Retina (tissue), 1 donor: ENCODE measurements around the gene CC2D1A.

Experiments used
- DNase-seq: peaks from one replicate; pipeline ENCODE4 v3.0.0-alpha.2; 2016

CC2D1A gene

DNA sequence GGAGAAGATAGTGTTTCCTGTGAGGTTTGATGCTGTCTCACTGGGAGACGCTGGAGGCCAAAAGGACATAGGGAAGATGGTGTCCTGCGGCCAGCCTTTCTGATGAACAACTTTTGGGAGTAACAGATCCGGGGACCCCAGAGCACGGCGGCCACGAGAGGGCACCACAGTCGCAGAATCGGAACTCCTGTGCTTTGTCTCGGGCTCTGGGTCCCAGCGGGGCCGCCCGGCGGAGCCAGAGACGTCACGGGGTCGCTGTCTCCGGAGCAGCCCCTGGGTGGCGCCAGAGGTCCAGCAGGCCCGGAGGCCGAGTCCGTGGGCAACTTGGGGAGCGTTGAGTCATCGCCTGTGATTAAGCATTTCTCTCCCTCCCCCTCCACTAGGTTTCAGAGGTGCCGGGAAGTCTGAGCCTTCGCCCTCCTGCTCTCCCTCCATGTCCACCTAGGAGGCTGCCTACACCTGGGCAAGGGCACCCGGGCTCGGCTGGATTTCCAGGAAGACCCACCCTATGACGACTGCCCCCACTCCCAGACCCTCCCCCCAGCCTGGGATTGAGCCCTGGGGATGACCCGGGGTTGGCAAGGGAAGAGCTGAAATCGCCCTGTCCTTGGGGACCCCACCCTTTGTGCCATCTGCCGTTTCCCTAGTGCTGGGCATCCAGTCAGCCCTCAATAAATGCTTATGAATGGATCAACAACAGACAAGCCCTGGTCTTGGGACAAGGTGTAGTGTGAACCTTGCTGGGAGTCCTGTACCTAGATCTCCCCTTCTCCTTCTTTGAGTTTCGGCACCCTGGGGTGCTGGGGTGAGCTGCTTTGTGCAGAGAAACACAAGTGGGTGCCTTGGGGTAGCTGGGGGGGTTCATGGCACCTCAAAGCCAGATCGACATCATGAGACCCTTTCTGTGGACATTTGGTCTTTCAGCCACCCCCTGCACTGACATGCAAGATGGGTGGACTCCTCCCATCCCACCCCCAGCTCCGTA is 25.6 kb upstream of the CC2D1A start:
- DNase-seq: peak; percentile 97

DNA sequence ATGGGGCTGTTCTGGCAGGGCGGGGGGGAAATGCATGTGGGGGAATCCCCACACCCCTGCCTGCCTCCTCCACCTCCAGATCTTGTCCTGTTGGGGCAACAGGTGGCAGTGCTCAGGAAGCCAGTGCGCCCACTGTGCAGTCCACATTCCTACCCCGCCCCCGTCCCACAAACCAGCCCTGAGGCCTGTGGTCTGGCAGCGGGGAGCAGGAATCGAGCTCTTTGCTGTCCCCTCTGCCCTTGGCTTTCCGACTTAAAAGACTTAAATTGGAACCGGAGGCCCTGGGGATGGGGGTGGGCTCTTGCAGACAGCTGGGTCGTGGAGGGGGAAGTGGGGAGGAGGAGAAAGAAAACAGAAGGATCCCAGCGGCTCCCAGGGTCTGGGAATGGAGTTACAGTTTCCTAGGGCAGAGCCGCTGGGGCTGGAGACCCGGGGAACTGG is 24.7 kb upstream of the CC2D1A start:
- DNase-seq: peak; percentile 63

DNA sequence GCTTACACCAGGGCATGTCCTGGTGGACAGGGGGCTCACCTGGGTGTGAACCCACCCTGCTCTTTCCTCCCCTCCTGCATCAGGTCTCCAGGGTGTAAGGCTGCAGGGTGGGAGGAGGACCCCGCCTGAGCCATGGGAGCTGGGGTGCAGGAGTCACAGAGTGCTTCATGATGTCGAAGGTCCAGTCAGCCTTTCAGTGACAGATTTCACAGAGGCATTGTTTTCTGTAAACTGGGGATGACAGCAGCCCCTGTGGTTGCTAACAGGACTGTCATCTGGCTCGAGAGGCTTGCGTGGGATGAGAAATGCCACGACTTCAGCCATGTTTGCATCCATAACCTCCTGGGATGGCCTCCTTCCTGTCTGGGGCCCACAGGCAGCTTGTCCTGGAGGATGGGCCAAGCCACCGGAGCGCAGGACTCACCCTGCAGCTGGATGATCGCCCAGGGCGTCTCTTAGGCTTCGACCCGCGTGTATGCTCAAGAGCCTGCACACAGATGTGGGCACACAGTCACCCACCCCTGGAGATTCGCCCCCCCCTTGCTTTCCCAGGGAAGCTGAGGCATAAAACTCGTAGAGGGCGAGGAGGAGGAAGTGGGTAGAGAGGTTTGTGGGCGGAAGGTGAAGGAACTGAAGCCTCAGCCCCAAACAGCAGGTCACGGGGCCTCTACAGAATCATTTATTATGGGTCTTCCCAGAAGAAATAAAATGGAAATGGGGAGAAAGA is 24.1 kb upstream of the CC2D1A start:
- no peak for DNase-seq

DNA sequence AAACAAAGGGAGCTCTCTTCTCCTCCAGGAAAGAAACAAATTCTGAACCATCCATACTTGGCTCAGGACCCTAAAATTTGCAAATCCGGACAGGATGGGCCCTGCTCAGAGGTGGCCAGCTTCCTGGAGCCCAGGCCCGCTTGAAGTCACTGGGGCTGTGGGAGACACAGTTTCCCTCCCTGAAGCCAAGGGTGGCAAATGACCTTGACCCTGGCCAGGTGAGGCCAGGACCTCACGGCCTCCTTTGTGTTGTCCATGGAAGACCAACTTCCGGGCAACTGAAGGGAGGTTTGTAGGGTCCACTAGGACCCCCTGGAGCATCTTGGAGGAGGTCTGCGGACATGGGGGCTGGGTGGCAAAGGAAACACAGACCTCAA is 23.6 kb upstream of the CC2D1A start:
- no peak for DNase-seq

DNA sequence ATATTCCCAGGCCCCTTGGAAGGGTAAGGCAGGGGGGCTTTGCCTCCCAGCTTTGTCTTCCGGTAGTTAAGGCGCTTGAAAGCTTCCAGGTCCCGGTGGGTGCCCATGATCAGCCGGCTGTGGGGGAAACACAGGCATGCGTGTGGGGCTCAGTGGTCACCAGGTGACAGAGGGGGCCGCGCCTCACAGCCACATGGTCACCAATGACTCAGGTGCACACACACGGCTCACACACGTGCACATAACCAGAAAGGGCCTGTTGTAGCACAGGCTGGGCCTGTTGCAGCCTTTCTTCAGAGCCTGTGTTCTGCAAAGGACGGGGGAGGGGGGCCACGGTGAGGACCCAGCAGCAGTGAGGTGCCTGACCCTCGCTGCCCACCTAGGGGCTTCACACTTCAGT is 23.2 kb upstream of the CC2D1A start:
- DNase-seq: no peak

- DNase-seq: no peak
Measured at GRCh38 chr19:13883516-13884064, 22.4 kb upstream of the CC2D1A start.

DNA sequence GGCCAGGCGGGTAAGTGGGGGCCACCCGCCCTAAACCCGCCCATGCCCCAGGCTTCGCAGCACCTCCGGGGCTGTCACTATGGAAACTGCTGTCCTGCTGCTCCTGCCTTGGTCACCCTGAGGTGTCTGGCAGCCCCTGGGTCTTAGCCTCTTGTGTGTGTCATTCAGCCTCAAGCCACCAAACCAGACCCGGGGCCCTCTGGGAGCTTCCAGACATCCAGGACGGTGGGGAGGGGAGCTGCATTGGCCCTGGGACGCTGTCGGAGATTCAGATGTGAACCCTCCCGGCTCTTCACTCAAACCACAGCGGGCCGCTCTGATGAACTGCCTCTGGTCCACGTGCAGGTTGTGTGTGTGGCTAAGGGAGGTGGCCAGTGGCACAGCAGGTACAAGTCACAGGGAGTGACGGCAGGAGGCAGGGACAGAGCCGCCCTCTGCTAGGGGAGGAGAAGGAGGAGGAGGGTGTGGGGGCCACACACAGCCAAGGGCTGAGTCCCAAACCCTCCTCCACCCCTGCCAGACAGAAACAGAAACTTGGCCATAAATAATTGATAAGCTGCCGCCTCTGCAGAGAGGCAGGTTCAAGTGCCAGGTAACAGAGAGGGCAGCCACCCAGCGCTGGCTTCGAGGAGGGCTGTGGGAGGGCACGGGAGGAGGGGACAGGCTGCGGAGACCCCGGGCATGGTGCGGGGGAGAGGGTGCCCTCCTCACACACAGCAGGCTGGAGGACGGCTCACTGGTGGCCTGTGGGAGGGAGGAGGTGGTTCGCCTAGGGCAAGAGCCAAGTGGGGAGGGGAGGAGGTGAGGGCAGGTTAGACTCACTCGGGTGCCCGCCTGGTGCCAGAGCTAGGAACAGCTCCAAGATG is 21.0 kb upstream of the CC2D1A start:
- DNase-seq: no peak

DNA sequence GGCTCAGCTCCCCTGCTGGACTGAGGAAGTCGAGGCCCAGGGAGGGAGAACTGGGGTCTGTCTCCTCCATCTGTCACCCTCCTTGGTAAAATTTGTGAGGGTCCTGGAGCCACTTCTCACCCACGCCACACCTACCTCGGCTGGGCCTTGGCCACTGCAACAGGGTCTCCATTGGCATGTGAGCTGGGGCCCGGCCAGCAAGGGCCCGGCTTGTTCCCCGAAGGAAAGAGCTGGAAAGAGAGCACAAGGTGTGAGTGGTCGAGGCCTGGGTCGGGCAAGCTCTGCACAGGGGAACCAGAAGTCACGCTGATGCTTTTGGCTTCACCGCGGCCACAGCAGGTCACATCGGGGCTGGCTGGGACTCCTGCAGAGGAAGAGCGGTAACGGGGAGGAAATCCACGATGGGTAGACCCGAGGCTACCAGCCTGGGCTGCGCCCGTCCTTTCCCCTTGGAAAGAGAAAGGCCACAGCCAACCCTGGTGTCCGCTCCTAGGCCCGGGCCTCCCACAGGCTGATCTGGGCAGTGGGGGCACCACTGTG is 20.1 kb upstream of the CC2D1A start:
- DNase-seq: no peak

DNA sequence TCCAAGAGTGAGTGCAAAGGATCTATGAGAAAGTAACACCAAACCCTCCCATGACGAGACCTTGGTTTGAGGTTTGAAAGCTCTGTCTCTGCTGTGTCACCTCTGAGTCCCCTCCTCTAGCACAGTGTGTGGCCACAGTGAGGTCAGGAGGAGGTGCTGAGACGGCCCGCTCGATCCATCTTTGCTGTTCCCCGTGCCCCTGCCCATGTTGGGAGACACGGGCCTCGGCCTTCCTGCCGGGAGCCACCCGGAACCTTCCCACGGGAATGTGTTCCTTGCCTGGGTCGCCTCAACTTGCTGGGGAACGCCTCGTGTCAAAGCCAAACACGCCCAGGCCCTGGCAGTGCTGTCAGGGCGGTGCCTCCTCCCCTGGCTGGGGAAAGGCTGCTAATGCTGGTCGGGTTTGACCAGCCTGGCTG is 19.0 kb upstream of the CC2D1A start:
- no peak for DNase-seq

- no peak for DNase-seq
Measured at GRCh38 chr19:13887517-13887916, 18.5 kb upstream of the CC2D1A start.

DNA sequence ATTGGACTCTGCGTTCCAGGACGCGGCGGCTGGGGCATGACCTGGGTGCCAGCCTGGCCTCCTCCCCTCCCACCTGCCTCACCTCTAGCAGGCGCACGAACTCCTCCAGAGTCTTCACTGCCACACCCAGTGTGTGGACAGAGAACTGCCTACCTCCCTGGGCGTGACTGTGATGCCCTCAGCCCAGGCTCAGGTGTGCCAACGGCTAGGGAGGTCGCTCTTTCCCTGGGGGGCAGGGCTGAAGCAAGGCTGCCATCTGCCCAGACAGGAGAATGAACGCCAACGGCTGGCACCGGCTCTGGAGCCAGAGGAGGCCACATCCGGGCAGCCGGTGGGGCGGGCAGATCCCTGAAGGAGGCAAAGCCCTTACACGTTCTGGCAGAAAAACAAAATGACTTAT is 17.7 kb upstream of the CC2D1A start:
- DNase-seq: no peak

DNA sequence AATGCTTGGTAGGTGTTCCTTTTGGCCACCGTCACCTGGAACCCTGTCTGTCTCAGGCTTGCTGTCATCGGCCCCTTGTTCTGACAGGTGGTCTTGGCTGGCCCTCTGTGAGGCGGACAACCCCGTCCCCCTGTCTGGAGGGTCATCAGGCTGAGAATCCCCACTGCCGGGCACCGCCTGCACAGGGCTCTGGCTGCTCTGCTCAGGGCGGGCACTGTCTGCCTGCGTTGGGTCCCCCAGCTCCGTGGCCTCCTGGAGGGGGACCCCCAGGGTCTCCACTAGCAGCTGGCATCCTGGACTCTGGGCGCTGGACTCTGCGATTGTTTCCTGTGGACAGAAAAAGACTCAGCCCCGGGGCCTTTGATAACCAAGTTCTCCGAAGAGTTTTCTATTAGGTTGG is 15.9 kb upstream of the CC2D1A start:
- DNase-seq: no peak

GRCh38 chr19:13892870-13893269 is 13.1 kb upstream of the CC2D1A start:
- DNase-seq: no peak

DNA sequence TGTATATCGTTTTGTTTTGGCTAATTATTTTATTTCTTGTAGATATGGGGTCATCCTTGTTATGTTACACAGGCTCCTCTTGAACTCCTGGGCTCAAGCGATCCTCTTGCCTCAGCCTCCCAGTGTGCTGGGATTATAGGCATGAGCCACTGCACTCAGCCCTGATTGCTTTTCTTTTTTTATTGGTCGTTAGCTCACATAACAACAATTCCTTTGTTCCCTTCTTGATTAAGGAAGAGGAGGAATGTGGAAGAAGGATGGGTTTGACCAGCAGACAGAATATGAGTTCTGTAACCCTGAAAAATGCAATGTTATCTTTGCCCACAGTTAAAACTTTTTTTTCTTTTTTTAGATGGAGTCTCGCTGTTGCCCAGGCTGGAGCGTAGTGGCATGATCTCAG is 11.4 kb upstream of the CC2D1A start:
- DNase-seq: no peak

DNA sequence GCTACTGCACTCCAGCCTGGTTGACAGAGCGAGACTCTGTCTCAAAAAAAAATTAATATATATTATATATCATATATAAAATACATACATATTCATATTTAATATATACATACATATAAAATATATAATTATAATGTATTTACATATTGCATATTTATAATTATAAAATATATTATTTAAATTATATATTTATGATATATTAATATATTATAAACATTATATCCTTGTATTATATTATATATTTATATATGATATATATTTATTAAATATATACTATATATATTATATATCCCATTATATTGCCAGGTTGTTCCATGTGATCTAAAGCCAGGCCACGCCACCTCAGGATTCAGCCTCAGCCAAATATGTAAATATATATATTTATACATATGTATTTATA is 9.8 kb upstream of the CC2D1A start:
- no peak for DNase-seq

- DNase-seq: no peak
Measured at GRCh38 chr19:13899393-13899792, 6.6 kb upstream of the CC2D1A start.

- no peak for DNase-seq
Measured at GRCh38 chr19:13899912-13900584, 6.0 kb upstream of the CC2D1A start.

- no peak for DNase-seq
Measured at GRCh38 chr19:13902993-13903555, 2.9 kb upstream of the CC2D1A start.

DNA sequence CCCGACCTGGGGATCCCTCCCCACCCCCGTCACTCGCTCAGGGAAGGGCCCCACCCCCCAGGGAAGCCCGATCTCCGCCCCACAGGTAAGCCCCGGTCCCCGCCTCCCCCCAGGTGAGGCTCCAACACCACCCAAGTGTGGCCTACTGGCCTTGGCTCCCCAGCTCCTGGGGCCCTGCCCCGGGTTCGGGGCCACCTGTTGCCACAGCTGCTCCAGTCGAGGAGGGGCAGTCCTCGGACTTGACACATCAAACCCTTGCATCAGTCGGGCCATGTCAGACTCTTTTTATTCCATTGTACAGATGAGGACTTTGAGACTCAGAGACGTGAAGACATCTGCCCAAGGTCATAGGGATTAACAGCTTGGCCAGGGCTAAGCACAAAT is 512 bp downstream of the CC2D1A start:
- DNase-seq: no peak

DNA sequence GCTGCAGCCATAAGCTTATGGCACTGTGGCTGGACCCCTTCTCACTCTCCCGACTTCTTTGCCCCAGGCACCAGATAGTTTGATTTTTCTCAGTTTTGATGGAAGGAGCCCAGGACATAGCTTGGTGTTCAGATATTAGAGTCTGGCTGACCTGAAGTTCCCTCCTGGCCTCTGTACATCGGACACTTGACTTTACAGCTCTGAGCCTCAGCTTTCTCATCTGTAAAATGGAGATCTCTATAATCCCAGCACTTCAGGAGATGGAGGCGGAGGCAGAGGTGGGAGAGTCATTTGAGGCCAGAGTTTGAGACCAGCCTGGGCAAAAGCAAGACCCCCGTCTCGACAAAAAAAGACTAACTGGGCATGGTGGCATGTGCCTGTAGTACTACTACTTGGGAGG is 909 bp downstream of the CC2D1A start:
- no peak for DNase-seq

DNA sequence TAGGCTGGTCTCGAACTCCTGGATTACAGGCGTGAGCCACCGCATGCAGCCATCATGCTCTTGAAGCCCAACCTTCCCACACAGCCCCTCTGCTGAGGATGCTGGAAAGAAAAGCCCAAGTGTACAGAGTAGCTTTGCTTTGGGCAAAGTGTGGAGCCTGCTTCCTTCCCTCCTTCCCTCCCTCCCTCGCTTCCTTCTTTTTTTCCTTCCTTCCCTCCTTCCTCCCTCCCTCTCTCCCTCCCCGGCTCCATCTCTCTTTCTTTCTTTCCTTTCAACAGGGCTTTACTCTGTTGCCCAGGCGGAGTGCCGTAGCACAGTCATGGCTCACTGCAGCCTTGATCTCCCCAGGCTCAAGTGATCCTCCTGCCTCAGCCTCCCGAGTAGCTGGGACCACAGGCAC is 2.7 kb downstream of the CC2D1A start:
- no peak for DNase-seq

- DNase-seq: no peak
Measured at GRCh38 chr19:13909430-13909829, 3.4 kb downstream of the CC2D1A start.
